ENCODE data around the gene DCT. TPM values are rescaled to one million over a fixed set of nuclear protein-coding genes. Genes with fewer than 3 reads are reported as not detected.

The DCT gene
- total and polyA plus RNA-seq, 10 donors, result 0.02 to 0.77 (median 0.19) TPM; not detected in 2

GRCh38 chr13:94478913-94479312 is 569 bp downstream of the DCT start:
- no peak overlapping the region for H3K4me3 ChIP-seq
- H3K27me3 ChIP-seq (replicated peaks in 1 of 7), result no peaks in the 10 kb centered on the region
- H3K36me3 ChIP-seq, result no peaks in the 10 kb centered on the region
- H3K27ac ChIP-seq, result no peak overlapping the region
- H3K9me3 ChIP-seq, result no peaks in the 10 kb centered on the region
- DNase-seq, result no peak
- WGBS, 5 donors, result 75 to 94% (median 90%) methylated on average over 10 to 11 of the region's 11 CpGs
- intact Hi-C loops (cut with DNase I; ENCODE audit: low total_unique reads), result no loop called here
- no peaks in the 10 kb centered on the region for H3K4me1 ChIP-seq
- TF ChIP-seq CTCF (IDR thresholded peaks at IDR 0.05 in 8 of 11, conservative IDR thresholded peaks at IDR 0.05 in 3 of 11) (no peak), POLR2AphosphoS5 (IDR thresholded peaks at IDR 0.05) (no peak), POLR2A (IDR thresholded peaks at IDR 0.05) (no peak)

GRCh38 chr13:94470126-94470525 is 9.4 kb downstream of the DCT start:
- no peak for DNase-seq
- Histone ChIP-seq H3K4me1 (no peaks in the 10 kb centered on the region), H3K4me3 (no peak overlapping the region), H3K27me3 (replicated peaks in 1 of 7) (no peaks in the 10 kb centered on the region), H3K27ac (no peak overlapping the region), H3K36me3 (no peaks in the 10 kb centered on the region), H3K9me3 (no peaks in the 10 kb centered on the region)
- 76 to 97% (median 90%) methylated on average over 2 of the region's 2 CpGs for WGBS, 5 donors
- TF ChIP-seq CTCF (IDR thresholded peaks at IDR 0.05 in 8 of 11, conservative IDR thresholded peaks at IDR 0.05 in 3 of 11) (no peak), POLR2AphosphoS5 (IDR thresholded peaks at IDR 0.05) (no peak), POLR2A (IDR thresholded peaks at IDR 0.05) (no peak)
- intact Hi-C loops (cut with DNase I; ENCODE audit: low total_unique reads), result no loop called here

- Histone ChIP-seq H3K4me3 (no peak overlapping the region), H3K27ac (no peak overlapping the region), H3K27me3 (replicated peaks in 1 of 7) (no peaks in the 10 kb centered on the region), H3K9me3 (no peaks in the 10 kb centered on the region), H3K36me3 (no peaks in the 10 kb centered on the region), H3K4me1 (no peaks in the 10 kb centered on the region)
- TF ChIP-seq POLR2AphosphoS5 (IDR thresholded peaks at IDR 0.05) (no peak), CTCF (IDR thresholded peaks at IDR 0.05 in 8 of 11, conservative IDR thresholded peaks at IDR 0.05 in 3 of 11) (no peak), POLR2A (IDR thresholded peaks at IDR 0.05) (no peak)
- 63 to 76% (median 69%) methylated on average over 1 of the region's 1 CpG for WGBS, 5 donors
- intact Hi-C loops (cut with DNase I; ENCODE audit: low total_unique reads), result no loop called here
- DNase-seq, result no peak
These were observed 14.7 kb downstream of the DCT start for GRCh38 chr13:94464771-94465170.

- TF ChIP-seq POLR2AphosphoS5 (IDR thresholded peaks at IDR 0.05) (no peak), CTCF (IDR thresholded peaks at IDR 0.05 in 8 of 11, conservative IDR thresholded peaks at IDR 0.05 in 3 of 11) (no peak), POLR2A (IDR thresholded peaks at IDR 0.05) (no peak)
- intact Hi-C loops (cut with DNase I; ENCODE audit: low total_unique reads), result no loop called here
- Histone ChIP-seq H3K36me3 (no peaks in the 10 kb centered on the region), H3K4me1 (no peaks in the 10 kb centered on the region), H3K4me3 (no peak overlapping the region), H3K27ac (no peak overlapping the region), H3K9me3 (no peaks in the 10 kb centered on the region), H3K27me3 (replicated peaks in 1 of 7) (no peaks in the 10 kb centered on the region)
- no peak for DNase-seq
- WGBS, 5 donors, result 81 to 90% (median 86%) methylated on average over 6 of the region's 6 CpGs
These were observed 16.8 kb downstream of the DCT start for GRCh38 chr13:94462670-94463069.
